ENCODE data around the gene GSN.

The GSN gene

GRCh38 chr9:121302786-121303185 lies 34.8 kb downstream of the GSN start:
- H3K4me3 ChIP-seq (ENCODE audit: low read depth, low read length) = no peak overlapping the region
- peaks cover 4% of the 10 kb centered on the region for H3K36me3 ChIP-seq (ENCODE audit: control insufficient read depth, insufficient read depth, low read length)
- H3K9ac ChIP-seq (ENCODE audit: low read depth, low read length) = no peak overlapping the region
- no peaks in the 10 kb centered on the region for H3K9me3 ChIP-seq (ENCODE audit: control insufficient read depth, insufficient read depth, low read length)
- peaks cover 23% of the 10 kb centered on the region for H3K27me3 ChIP-seq (ENCODE audit: control insufficient read depth, insufficient read depth, low read length)
- H3K4me1 ChIP-seq (ENCODE audit: control insufficient read depth, insufficient read depth, low read length) = peaks cover 13% of the 10 kb centered on the region

GRCh38 chr9:121303456-121304451 lies 35.8 kb downstream of the GSN start:
- H3K9ac ChIP-seq (ENCODE audit: low read depth, low read length) = no peak overlapping the region
- no peak overlapping the region for H3K4me3 ChIP-seq (ENCODE audit: low read depth, low read length)
- H3K27me3 ChIP-seq (ENCODE audit: control insufficient read depth, insufficient read depth, low read length) = peaks cover 23% of the 10 kb centered on the region
- H3K36me3 ChIP-seq (ENCODE audit: control insufficient read depth, insufficient read depth, low read length) = peaks cover 7% of the 10 kb centered on the region
- H3K4me1 ChIP-seq (ENCODE audit: control insufficient read depth, insufficient read depth, low read length) = peaks cover 6% of the 10 kb centered on the region
- no peaks in the 10 kb centered on the region for H3K9me3 ChIP-seq (ENCODE audit: control insufficient read depth, insufficient read depth, low read length)

GRCh38 chr9:121304707-121305106 lies 36.7 kb downstream of the GSN start:
- no peak overlapping the region for H3K9ac ChIP-seq (ENCODE audit: low read depth, low read length)
- no peak overlapping the region for H3K4me3 ChIP-seq (ENCODE audit: low read depth, low read length)
- no peaks in the 10 kb centered on the region for H3K9me3 ChIP-seq (ENCODE audit: control insufficient read depth, insufficient read depth, low read length)
- H3K36me3 ChIP-seq (ENCODE audit: control insufficient read depth, insufficient read depth, low read length) = peaks cover 7% of the 10 kb centered on the region
- peaks cover 6% of the 10 kb centered on the region for H3K4me1 ChIP-seq (ENCODE audit: control insufficient read depth, insufficient read depth, low read length)
- H3K27me3 ChIP-seq (ENCODE audit: control insufficient read depth, insufficient read depth, low read length) = peaks cover 23% of the 10 kb centered on the region

- Histone ChIP-seq H3K9me3 (ENCODE audit: control insufficient read depth, insufficient read depth, low read length) (no peaks in the 10 kb centered on the region), H3K4me3 (ENCODE audit: low read depth, low read length) (no peak overlapping the region), H3K27me3 (ENCODE audit: control insufficient read depth, insufficient read depth, low read length) (peaks cover 18% of the 10 kb centered on the region), H3K36me3 (ENCODE audit: control insufficient read depth, insufficient read depth, low read length) (peaks cover 8% of the 10 kb centered on the region), H3K9ac (ENCODE audit: low read depth, low read length) (no peak overlapping the region), H3K4me1 (ENCODE audit: control insufficient read depth, insufficient read depth, low read length) (peaks cover 2% of the 10 kb centered on the region)
Measured at GRCh38 chr9:121305269-121305994, 37.5 kb downstream of the GSN start.

- H3K9me3 ChIP-seq (ENCODE audit: control insufficient read depth, insufficient read depth, low read length) = no peaks in the 10 kb centered on the region
- H3K4me1 ChIP-seq (ENCODE audit: control insufficient read depth, insufficient read depth, low read length) = peaks cover 2% of the 10 kb centered on the region
- no peak overlapping the region for H3K4me3 ChIP-seq (ENCODE audit: low read depth, low read length)
- no peaks in the 10 kb centered on the region for H3K27me3 ChIP-seq (ENCODE audit: control insufficient read depth, insufficient read depth, low read length)
- H3K9ac ChIP-seq (ENCODE audit: low read depth, low read length) = no peak overlapping the region
- H3K36me3 ChIP-seq (ENCODE audit: control insufficient read depth, insufficient read depth, low read length) = peaks cover 11% of the 10 kb centered on the region
Measured at GRCh38 chr9:121307976-121308375, 40.0 kb downstream of the GSN start.

- Histone ChIP-seq H3K36me3 (ENCODE audit: control insufficient read depth, insufficient read depth, low read length) (peaks cover 10% of the 10 kb centered on the region), H3K9me3 (ENCODE audit: control insufficient read depth, insufficient read depth, low read length) (no peaks in the 10 kb centered on the region), H3K4me3 (ENCODE audit: low read depth, low read length) (no peak overlapping the region)
Measured at GRCh38 chr9:121308765-121309164, 40.8 kb downstream of the GSN start.

GRCh38 chr9:121309171-121309570 lies 41.2 kb downstream of the GSN start:
- peaks cover 9% of the 10 kb centered on the region for H3K36me3 ChIP-seq (ENCODE audit: control insufficient read depth, insufficient read depth, low read length)
- no peak overlapping the region for H3K4me3 ChIP-seq (ENCODE audit: low read depth, low read length)
- H3K9me3 ChIP-seq (ENCODE audit: control insufficient read depth, insufficient read depth, low read length) = no peaks in the 10 kb centered on the region
- no peak overlapping the region for H3K9ac ChIP-seq (ENCODE audit: low read depth, low read length)
- H3K4me1 ChIP-seq (ENCODE audit: control insufficient read depth, insufficient read depth, low read length) = peaks cover 2% of the 10 kb centered on the region
- H3K27me3 ChIP-seq (ENCODE audit: control insufficient read depth, insufficient read depth, low read length) = no peaks in the 10 kb centered on the region

More at GRCh38 chr9:121308765-121309164, 40.8 kb downstream of the GSN start:
- Histone ChIP-seq H3K27me3 (ENCODE audit: control insufficient read depth, insufficient read depth, low read length) (no peaks in the 10 kb centered on the region), H3K9ac (ENCODE audit: low read depth, low read length) (no peak overlapping the region), H3K4me1 (ENCODE audit: control insufficient read depth, insufficient read depth, low read length) (peaks cover 2% of the 10 kb centered on the region)

- Histone ChIP-seq H3K9me3 (ENCODE audit: control insufficient read depth, insufficient read depth, low read length) (no peaks in the 10 kb centered on the region), H3K4me3 (ENCODE audit: low read depth, low read length) (no peak overlapping the region), H3K27me3 (ENCODE audit: control insufficient read depth, insufficient read depth, low read length) (no peaks in the 10 kb centered on the region), H3K9ac (ENCODE audit: low read depth, low read length) (no peak overlapping the region), H3K36me3 (ENCODE audit: control insufficient read depth, insufficient read depth, low read length) (peaks cover 9% of the 10 kb centered on the region), H3K4me1 (ENCODE audit: control insufficient read depth, insufficient read depth, low read length) (peaks cover 2% of the 10 kb centered on the region)
Measured at GRCh38 chr9:121309833-121310425, 42.0 kb downstream of the GSN start.

- H3K9me3 ChIP-seq (ENCODE audit: control insufficient read depth, insufficient read depth, low read length) = no peaks in the 10 kb centered on the region
- peaks cover 2% of the 10 kb centered on the region for H3K4me1 ChIP-seq (ENCODE audit: control insufficient read depth, insufficient read depth, low read length)
- no peak overlapping the region for H3K4me3 ChIP-seq (ENCODE audit: low read depth, low read length)
- peaks cover 9% of the 10 kb centered on the region for H3K36me3 ChIP-seq (ENCODE audit: control insufficient read depth, insufficient read depth, low read length)
- no peak overlapping the region for H3K9ac ChIP-seq (ENCODE audit: low read depth, low read length)
- no peaks in the 10 kb centered on the region for H3K27me3 ChIP-seq (ENCODE audit: control insufficient read depth, insufficient read depth, low read length)
Measured at GRCh38 chr9:121310571-121310970, 42.6 kb downstream of the GSN start.

GRCh38 chr9:121312169-121312568 lies 44.2 kb downstream of the GSN start:
- H3K27me3 ChIP-seq (ENCODE audit: control insufficient read depth, insufficient read depth, low read length) = no peaks in the 10 kb centered on the region
- H3K9me3 ChIP-seq (ENCODE audit: control insufficient read depth, insufficient read depth, low read length) = no peaks in the 10 kb centered on the region
- H3K9ac ChIP-seq (ENCODE audit: low read depth, low read length) = no peak overlapping the region
- H3K36me3 ChIP-seq (ENCODE audit: control insufficient read depth, insufficient read depth, low read length) = peaks cover 9% of the 10 kb centered on the region
- H3K4me3 ChIP-seq (ENCODE audit: low read depth, low read length) = no peak overlapping the region
- H3K4me1 ChIP-seq (ENCODE audit: control insufficient read depth, insufficient read depth, low read length) = no peaks in the 10 kb centered on the region

- H3K4me1 ChIP-seq (ENCODE audit: control insufficient read depth, insufficient read depth, low read length) = no peaks in the 10 kb centered on the region
- no peaks in the 10 kb centered on the region for H3K9me3 ChIP-seq (ENCODE audit: control insufficient read depth, insufficient read depth, low read length)
- no peaks in the 10 kb centered on the region for H3K27me3 ChIP-seq (ENCODE audit: control insufficient read depth, insufficient read depth, low read length)
- H3K36me3 ChIP-seq (ENCODE audit: control insufficient read depth, insufficient read depth, low read length) = peaks cover 9% of the 10 kb centered on the region
- no peak overlapping the region for H3K9ac ChIP-seq (ENCODE audit: low read depth, low read length)
- no peak overlapping the region for H3K4me3 ChIP-seq (ENCODE audit: low read depth, low read length)
Measured at GRCh38 chr9:121313458-121314152, 45.6 kb downstream of the GSN start.

Data from iPS-15b (cell line).